ENCODE measurements around the gene VMAC.
"Not testable (repeated sequence)": the region's sequence is repeated elsewhere in the genome, so short reads cannot be mapped to it uniquely, and the experiment has no call there.

Gene VMAC

GRCh38 chr19:5874496-5874895, 30.2 kb upstream of the VMAC start:
- H3K4me3 ChIP-seq (ENCODE audit: low read depth, low read length); H3K9me3 ChIP-seq (ENCODE audit: control insufficient read depth, insufficient read depth, low read length); H3K27me3 ChIP-seq (ENCODE audit: control insufficient read depth, insufficient read depth, low read length); H3K4me1 ChIP-seq (ENCODE audit: control insufficient read depth, insufficient read depth, low read length); H3K36me3 ChIP-seq (ENCODE audit: control insufficient read depth, insufficient read depth, low read length); H3K9ac ChIP-seq (ENCODE audit: low read depth, low read length): not testable (repeated sequence)

- H3K9ac ChIP-seq (ENCODE audit: low read depth, low read length), result no peak overlapping the region
- no peaks in the 10 kb centered on the region for H3K9me3 ChIP-seq (ENCODE audit: control insufficient read depth, insufficient read depth, low read length)
- no peaks in the 10 kb centered on the region for H3K36me3 ChIP-seq (ENCODE audit: control insufficient read depth, insufficient read depth, low read length)
- H3K4me1 ChIP-seq (ENCODE audit: control insufficient read depth, insufficient read depth, low read length), result peaks cover 7% of the 10 kb centered on the region
- H3K27me3 ChIP-seq (ENCODE audit: control insufficient read depth, insufficient read depth, low read length), result no peaks in the 10 kb centered on the region
- no peak overlapping the region for H3K4me3 ChIP-seq (ENCODE audit: low read depth, low read length)
These were observed 27.2 kb upstream of the VMAC start for GRCh38 chr19:5877427-5877826.

GRCh38 chr19:5877882-5878281, 26.8 kb upstream of the VMAC start:
- Histone ChIP-seq H3K4me1 (ENCODE audit: control insufficient read depth, insufficient read depth, low read length) (peaks cover 7% of the 10 kb centered on the region), H3K36me3 (ENCODE audit: control insufficient read depth, insufficient read depth, low read length) (no peaks in the 10 kb centered on the region), H3K9me3 (ENCODE audit: control insufficient read depth, insufficient read depth, low read length) (no peaks in the 10 kb centered on the region), H3K27me3 (ENCODE audit: control insufficient read depth, insufficient read depth, low read length) (no peaks in the 10 kb centered on the region), H3K4me3 (ENCODE audit: low read depth, low read length) (no peak overlapping the region), H3K9ac (ENCODE audit: low read depth, low read length) (no peak overlapping the region)

- Histone ChIP-seq H3K27me3 (ENCODE audit: control insufficient read depth, insufficient read depth, low read length) (no peaks in the 10 kb centered on the region), H3K9ac (ENCODE audit: low read depth, low read length) (no peak overlapping the region), H3K9me3 (ENCODE audit: control insufficient read depth, insufficient read depth, low read length) (no peaks in the 10 kb centered on the region), H3K36me3 (ENCODE audit: control insufficient read depth, insufficient read depth, low read length) (no peaks in the 10 kb centered on the region), H3K4me1 (ENCODE audit: control insufficient read depth, insufficient read depth, low read length) (peaks cover 7% of the 10 kb centered on the region), H3K4me3 (ENCODE audit: low read depth, low read length) (no peak overlapping the region)
These were observed 24.5 kb upstream of the VMAC start for GRCh38 chr19:5880196-5880595.

- Histone ChIP-seq H3K27me3 (ENCODE audit: control insufficient read depth, insufficient read depth, low read length) (no peaks in the 10 kb centered on the region), H3K4me3 (ENCODE audit: low read depth, low read length) (peak overlapping the region; percentile 22), H3K4me1 (ENCODE audit: control insufficient read depth, insufficient read depth, low read length) (peaks cover 7% of the 10 kb centered on the region), H3K36me3 (ENCODE audit: control insufficient read depth, insufficient read depth, low read length) (no peaks in the 10 kb centered on the region), H3K9ac (ENCODE audit: low read depth, low read length) (no peak overlapping the region), H3K9me3 (ENCODE audit: control insufficient read depth, insufficient read depth, low read length) (no peaks in the 10 kb centered on the region)
These were observed 24.0 kb upstream of the VMAC start for GRCh38 chr19:5880604-5881078.

GRCh38 chr19:5881543-5882299, 23.0 kb upstream of the VMAC start:
- no peak overlapping the region for H3K9ac ChIP-seq (ENCODE audit: low read depth, low read length)
- no peaks in the 10 kb centered on the region for H3K9me3 ChIP-seq (ENCODE audit: control insufficient read depth, insufficient read depth, low read length)
- H3K36me3 ChIP-seq (ENCODE audit: control insufficient read depth, insufficient read depth, low read length), result no peaks in the 10 kb centered on the region
- peaks cover 7% of the 10 kb centered on the region for H3K4me1 ChIP-seq (ENCODE audit: control insufficient read depth, insufficient read depth, low read length)
- no peak overlapping the region for H3K4me3 ChIP-seq (ENCODE audit: low read depth, low read length)
- H3K27me3 ChIP-seq (ENCODE audit: control insufficient read depth, insufficient read depth, low read length), result no peaks in the 10 kb centered on the region

GRCh38 chr19:5882421-5882968, 22.2 kb upstream of the VMAC start:
- no peaks in the 10 kb centered on the region for H3K9me3 ChIP-seq (ENCODE audit: control insufficient read depth, insufficient read depth, low read length)
- H3K4me1 ChIP-seq (ENCODE audit: control insufficient read depth, insufficient read depth, low read length), result peaks cover 7% of the 10 kb centered on the region
- no peak overlapping the region for H3K4me3 ChIP-seq (ENCODE audit: low read depth, low read length)
- H3K36me3 ChIP-seq (ENCODE audit: control insufficient read depth, insufficient read depth, low read length), result no peaks in the 10 kb centered on the region
- H3K27me3 ChIP-seq (ENCODE audit: control insufficient read depth, insufficient read depth, low read length), result no peaks in the 10 kb centered on the region
- no peak overlapping the region for H3K9ac ChIP-seq (ENCODE audit: low read depth, low read length)

GRCh38 chr19:5883157-5883873, 21.4 kb upstream of the VMAC start:
- not testable (repeated sequence) for H3K27me3 ChIP-seq (ENCODE audit: control insufficient read depth, insufficient read depth, low read length)

GRCh38 chr19:5884065-5884811, 20.4 kb upstream of the VMAC start:
- not testable (repeated sequence) for H3K4me3 ChIP-seq (ENCODE audit: low read depth, low read length); H3K4me1 ChIP-seq (ENCODE audit: control insufficient read depth, insufficient read depth, low read length); H3K27me3 ChIP-seq (ENCODE audit: control insufficient read depth, insufficient read depth, low read length); H3K36me3 ChIP-seq (ENCODE audit: control insufficient read depth, insufficient read depth, low read length); H3K9me3 ChIP-seq (ENCODE audit: control insufficient read depth, insufficient read depth, low read length); H3K9ac ChIP-seq (ENCODE audit: low read depth, low read length)

More at GRCh38 chr19:5883157-5883873, 21.4 kb upstream of the VMAC start:
- not testable (repeated sequence) for H3K9ac ChIP-seq (ENCODE audit: low read depth, low read length); H3K4me1 ChIP-seq (ENCODE audit: control insufficient read depth, insufficient read depth, low read length); H3K4me3 ChIP-seq (ENCODE audit: low read depth, low read length); H3K9me3 ChIP-seq (ENCODE audit: control insufficient read depth, insufficient read depth, low read length); H3K36me3 ChIP-seq (ENCODE audit: control insufficient read depth, insufficient read depth, low read length)

- H3K4me3 ChIP-seq (ENCODE audit: low read depth, low read length), result no peak overlapping the region
- peaks cover 5% of the 10 kb centered on the region for H3K4me1 ChIP-seq (ENCODE audit: control insufficient read depth, insufficient read depth, low read length)
- no peaks in the 10 kb centered on the region for H3K9me3 ChIP-seq (ENCODE audit: control insufficient read depth, insufficient read depth, low read length)
- H3K9ac ChIP-seq (ENCODE audit: low read depth, low read length), result no peak overlapping the region
- no peaks in the 10 kb centered on the region for H3K36me3 ChIP-seq (ENCODE audit: control insufficient read depth, insufficient read depth, low read length)
- H3K27me3 ChIP-seq (ENCODE audit: control insufficient read depth, insufficient read depth, low read length), result no peaks in the 10 kb centered on the region
These were observed 15.2 kb upstream of the VMAC start for GRCh38 chr19:5889288-5889971.

- H3K4me1 ChIP-seq (ENCODE audit: control insufficient read depth, insufficient read depth, low read length), result peaks cover 5% of the 10 kb centered on the region
- no peak overlapping the region for H3K9ac ChIP-seq (ENCODE audit: low read depth, low read length)
- no peaks in the 10 kb centered on the region for H3K9me3 ChIP-seq (ENCODE audit: control insufficient read depth, insufficient read depth, low read length)
- no peak overlapping the region for H3K4me3 ChIP-seq (ENCODE audit: low read depth, low read length)
- no peaks in the 10 kb centered on the region for H3K27me3 ChIP-seq (ENCODE audit: control insufficient read depth, insufficient read depth, low read length)
- no peaks in the 10 kb centered on the region for H3K36me3 ChIP-seq (ENCODE audit: control insufficient read depth, insufficient read depth, low read length)
These were observed 14.6 kb upstream of the VMAC start for GRCh38 chr19:5890099-5890498.

Data from iPS-15b (cell line).